Endothelial cell of umbilical vein (primary cell): ENCODE results near the gene C2orf81. TPM values are rescaled to one million over a fixed set of nuclear protein-coding genes. Genes with fewer than 3 reads are reported as not detected.

Experiments
- BruUV-seq: library from RNA; stranded (reverse); fragments of 400-500 nt; replicated peaks from 2 replicates; lab custom pipeline; 2021; lab: Mats Ljungman, UMichigan
- CTCF ChIA-PET: fragments of 300-600, 350-600 bp; sonication (Branson Sonifier 250); formaldehyde crosslinking; loops from one replicate; lab custom pipeline; 2021; ENCODE audit warnings: antibody characterized with exemption, inconsistent platforms; lab: Charles Lee
- POLR2A ChIA-PET: fragments of 300-600, 350-600 bp; sonication (Branson Sonifier 250); formaldehyde crosslinking; loops from one replicate; lab custom pipeline; 2021; ENCODE audit warnings: antibody characterized with exemption, inconsistent platforms; lab: Charles Lee
- DNase-seq: peaks from one replicate; pipeline ENCODE4 v3.0.0-alpha.2; 2011; ENCODE audit warnings: low read depth, low spot score
- FAIRE-seq: peaks from 2 replicates; lab custom pipeline; 2011; peaks lifted over from hg19 to GRCh38; lab: Jason Lieb, UNC
- H2AFZ ChIP-seq: 2 replicates; pipeline ENCODE4 v1.6.0; 2012; ENCODE audit warnings: low read depth, low read length, control low read depth, inconsistent platforms
- H3K27ac ChIP-seq: 2 replicates; pipeline ENCODE4 v1.5.1; 2011; ENCODE audit warnings: low read depth, mild to moderate bottlenecking, control low read depth, low read length, moderate library complexity; ENCODE audit not compliant: insufficient read depth
- H3K27me3 ChIP-seq, 2 experiments: 2 replicates each; pipeline versions ENCODE4 v1.6.0 to v1.6.1; 2011; ENCODE audit warnings: low read length in 2 of 2, mixed read lengths in 1 of 2; ENCODE audit not compliant: control insufficient read depth in 2 of 2, insufficient read depth in 2 of 2
- H3K36me3 ChIP-seq, 2 experiments: 2 replicates in 1 of 2; 3 replicates in 1 of 2; pipeline ENCODE4 v1.5.1; 2011; ENCODE audit warnings: low read length in 2 of 2, mild to moderate bottlenecking in 1 of 2, moderate library complexity in 1 of 2; ENCODE audit not compliant: control insufficient read depth in 2 of 2, insufficient read depth in 2 of 2; ENCODE audit errors: extremely low read depth in 1 of 2
- H3K4me1 ChIP-seq: 3 replicates; pipeline ENCODE4 v1.5.1; 2011; ENCODE audit warnings: mild to moderate bottlenecking, low read length; ENCODE audit not compliant: control insufficient read depth, insufficient read depth; ENCODE audit errors: extremely low read depth
- H3K4me2 ChIP-seq: 2 replicates; pipeline ENCODE4 v1.6.1; 2011; ENCODE audit warnings: low read length, control low read depth, mixed read lengths; ENCODE audit not compliant: insufficient read depth
- H3K4me3 ChIP-seq, 3 experiments: fragments of 200-600 bp in 1 of 3; sonication (generic), shearing (Covaris generic) in 1 of 3; replicated peaks in 1 of 3; 2 replicates each; pipeline ENCODE4 v1.5.1; 2011 to 2016; ENCODE audit warnings: control low read depth in 3 of 3, low read length in 3 of 3, mild to moderate bottlenecking in 2 of 3, inconsistent platforms in 1 of 3, low read depth in 1 of 3, moderate library complexity in 1 of 3; ENCODE audit not compliant: insufficient read depth in 1 of 3
- H3K79me2 ChIP-seq: 2 replicates; pipeline ENCODE4 v1.6.0; 2012; ENCODE audit warnings: low read length, inconsistent platforms; ENCODE audit not compliant: control insufficient read depth, insufficient read depth
- H3K9ac ChIP-seq: replicated peaks from 2 replicates; pipeline ENCODE3; 2011; ENCODE audit warnings: low read length, control low read depth; ENCODE audit not compliant: insufficient read depth; ENCODE audit errors: extremely low read depth
- H3K9me1 ChIP-seq: replicated peaks from 3 replicates; pipeline ENCODE4 v1.6.0; 2011; ENCODE audit warnings: mild to moderate bottlenecking, low read length; ENCODE audit not compliant: control insufficient read depth, insufficient read depth; ENCODE audit errors: extremely low read depth
- H3K9me3 ChIP-seq: replicated peaks from 2 replicates; pipeline ENCODE4 v1.5.1; 2012; ENCODE audit warnings: low read length, inconsistent platforms; ENCODE audit not compliant: control insufficient read depth, insufficient read depth
- H4K20me1 ChIP-seq: replicated peaks from 2 replicates; pipeline ENCODE3; 2011; ENCODE audit warnings: mild to moderate bottlenecking, low read length; ENCODE audit not compliant: control insufficient read depth, insufficient read depth; ENCODE audit errors: extremely low read depth
- EZH2 ChIP-seq: IDR thresholded peaks from 2 replicates; pipeline ENCODE4 v1.6.1; 2012; ENCODE audit warnings: borderline replicate concordance, low read depth, mild to moderate bottlenecking, moderate library complexity, low read length, inconsistent platforms; ENCODE audit not compliant: severe bottlenecking
- MYC ChIP-seq: IDR thresholded peaks from one replicate; pipeline ENCODE4 v1.6.1; 2011; ENCODE audit warnings: mild to moderate bottlenecking, low read depth, low read length
- POLR2A ChIP-seq: IDR thresholded peaks from 2 replicates; pipeline ENCODE4 v1.6.1; 2012; ENCODE audit warnings: low read depth, mild to moderate bottlenecking, control low read depth, low read length
- POLR2AphosphoS5 ChIP-seq: IDR thresholded peaks from 2 replicates; pipeline ENCODE4 v1.6.1; 2012; ENCODE audit warnings: low read depth, mild to moderate bottlenecking, control low read depth, low read length, moderate library complexity; ENCODE audit not compliant: insufficient read depth
- dilution Hi-C: fragments of 300-500 bp; cut with MboI; formaldehyde crosslinking; loops from one replicate; pipeline ENCODE4 v1.15.0; 2019; ENCODE audit warnings: low sequenced_read_pairs; ENCODE audit not compliant: extremely low pct_ligation_motif_present
- intact Hi-C: fragments of 100-400 bp; cut with micrococcal nuclease; formaldehyde crosslinking; loops from one replicate; pipeline ENCODE4 v1.10.0; 2022
- polyA plus RNA-seq, 4 experiments: library from polyadenylated mRNA; depleted of rRNA in 3 of 4; stranded (reverse) in 3 of 4; unstranded in 1 of 4; fragments of >200 nt; gene quantifications; 2 replicates each; pipeline versions ENCODE4 v1.2.1 to v1.2.3, GENCODE V29; 2011 to 2012; ENCODE audit warnings: missing spikeins in 1 of 4
- total RNA-seq: library from RNA; stranded (reverse); gene quantifications from 2 replicates; pipeline ENCODE4 v1.2.3, GENCODE V29; 2021
- TF ChIP-seq, protein P1 (sequence below), 2 donors: IDR thresholded peaks; 1 replicate in 1 of 2; 2 replicates in 1 of 2; pipeline ENCODE4 v1.5.1; 2011; ENCODE audit warnings: low read length in 2 of 2, mild to moderate bottlenecking in 2 of 2, moderate library complexity in 2 of 2, control low read depth in 1 of 2, inconsistent platforms in 1 of 2, low read depth in 1 of 2; ENCODE audit not compliant: insufficient read depth in 1 of 2; ENCODE audit errors: extremely low read depth in 1 of 2

The C2orf81 gene
- total and polyA plus RNA-seq, 2 donors (not counting 3 experiments of a cell fraction or from before 2014, with no cell fraction given): 0.17 to 0.71 TPM

DNA sequence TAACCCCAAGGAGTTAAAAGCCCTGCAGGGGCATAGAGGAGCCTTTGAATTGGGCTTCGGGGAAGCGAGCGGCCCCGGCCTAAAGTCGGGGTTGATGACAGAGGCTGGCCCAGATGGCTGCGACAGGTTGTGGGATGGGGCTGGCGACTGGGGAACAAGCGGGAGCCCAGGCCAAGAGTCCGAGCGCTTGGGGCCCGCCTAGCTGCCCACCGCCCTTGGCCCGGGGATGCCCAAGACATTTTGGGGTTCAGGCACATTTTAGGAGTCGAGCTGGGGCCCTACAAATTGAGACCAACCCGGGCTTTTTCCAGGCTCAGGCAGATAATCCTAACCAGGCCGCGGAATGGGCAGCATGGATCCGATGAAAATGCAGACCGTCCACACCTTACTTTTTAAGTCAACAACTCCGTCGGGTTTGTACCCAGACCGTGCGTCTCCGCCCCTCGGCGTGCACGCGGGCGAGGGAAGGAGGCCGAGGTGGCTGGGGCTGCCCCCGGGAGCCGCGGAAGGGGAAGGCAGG, 19.8 kb upstream of the C2orf81 start:
- BruUV-seq: no TSS peak
- POLR2A ChIA-PET: no interaction called here
- FAIRE-seq (no peak), DNase-seq (no peak)
- no peaks in the 10 kb centered on the region for H4K20me1 ChIP-seq
- intact Hi-C loops: no loop called here
- H3K27ac ChIP-seq: no peak overlapping the region
- no peaks in the 10 kb centered on the region for H3K9me3 ChIP-seq
- H3K27me3 ChIP-seq: peaks cover 18 to 32% of the 10 kb centered on the region in 2 experiments
- peak overlapping the region; percentile 48 for H3K4me2 ChIP-seq
- H2AFZ ChIP-seq: peak overlapping the region; percentile 28
- no peak overlapping the region for H3K4me3 ChIP-seq
- H3K4me1 ChIP-seq: peaks cover 27% of the 10 kb centered on the region
- no peak overlapping the region for H3K9ac ChIP-seq
- TF ChIP-seq EZH2: peak; percentile 99
- no peak for TF ChIP-seq MYC
- no peaks in the 10 kb centered on the region for H3K36me3 ChIP-seq
- no peaks in the 10 kb centered on the region for H3K79me2 ChIP-seq
- CTCF ChIA-PET: interaction anchor here (1.1 kb wide), 1 partner anchor 106 kb away, joined by 5 read pairs; no protein-coding TSS in a partner anchor
- H3K9me1 ChIP-seq: no peaks in the 10 kb centered on the region
- dilution Hi-C loops: no loop called here

DNA sequence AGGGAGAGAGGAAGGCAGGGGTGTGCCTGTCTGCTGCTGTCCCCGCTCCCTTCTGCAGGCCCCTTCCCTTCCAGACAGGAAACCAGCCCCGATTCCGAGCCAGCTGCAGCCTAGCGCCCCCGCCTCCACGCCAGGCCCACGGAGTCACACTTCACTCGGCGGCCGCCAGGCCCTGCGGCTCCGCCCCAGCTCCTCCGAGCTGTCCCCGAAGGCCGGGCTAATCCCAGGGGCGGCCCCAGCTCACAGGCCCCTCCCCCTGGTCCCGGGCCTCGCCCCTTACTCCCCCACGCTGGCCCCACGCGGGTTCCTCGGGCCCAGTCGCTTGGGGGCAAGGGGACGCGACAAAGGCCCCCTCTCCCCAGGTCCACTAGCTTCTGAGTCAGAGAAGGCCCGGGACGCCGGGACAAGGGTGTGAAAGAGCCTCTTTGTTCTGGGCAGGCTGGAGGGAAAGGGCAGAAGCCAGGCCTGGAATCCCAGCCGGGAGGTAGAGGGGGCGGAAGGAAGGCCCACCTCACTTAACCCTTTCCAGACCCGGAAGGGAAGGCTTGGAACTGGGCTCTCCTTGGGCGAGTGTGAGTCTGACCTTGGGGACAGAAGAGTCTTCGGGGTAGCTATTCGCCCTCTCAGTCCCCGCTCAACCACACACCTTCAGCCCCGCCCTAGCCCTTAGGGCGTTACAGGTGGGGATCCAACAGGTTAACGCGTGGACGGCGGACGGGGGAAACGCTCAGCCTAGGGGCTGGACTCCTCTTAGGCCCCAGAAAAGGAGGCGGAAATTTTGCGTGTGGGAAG, 19.2 kb upstream of the C2orf81 start:
- FAIRE-seq: peak; percentile 94
- Histone ChIP-seq H3K9ac (peak overlapping the region; percentile 52), H2AFZ (peak overlapping the region; percentile 38), H3K79me2 (no peaks in the 10 kb centered on the region), H3K4me2 (peak overlapping the region; percentile 48), H3K36me3 (no peaks in the 10 kb centered on the region), H4K20me1 (no peaks in the 10 kb centered on the region), H3K27me3 (peaks cover 18 to 32% of the 10 kb centered on the region in 2 experiments), H3K9me3 (no peaks in the 10 kb centered on the region), H3K27ac (no peak overlapping the region), H3K4me3 (peak overlapping the region in 2 of 3 experiments; percentile 47 to 56), H3K4me1 (peaks cover 27% of the 10 kb centered on the region), H3K9me1 (no peaks in the 10 kb centered on the region)
- TF ChIP-seq, protein P1, sequence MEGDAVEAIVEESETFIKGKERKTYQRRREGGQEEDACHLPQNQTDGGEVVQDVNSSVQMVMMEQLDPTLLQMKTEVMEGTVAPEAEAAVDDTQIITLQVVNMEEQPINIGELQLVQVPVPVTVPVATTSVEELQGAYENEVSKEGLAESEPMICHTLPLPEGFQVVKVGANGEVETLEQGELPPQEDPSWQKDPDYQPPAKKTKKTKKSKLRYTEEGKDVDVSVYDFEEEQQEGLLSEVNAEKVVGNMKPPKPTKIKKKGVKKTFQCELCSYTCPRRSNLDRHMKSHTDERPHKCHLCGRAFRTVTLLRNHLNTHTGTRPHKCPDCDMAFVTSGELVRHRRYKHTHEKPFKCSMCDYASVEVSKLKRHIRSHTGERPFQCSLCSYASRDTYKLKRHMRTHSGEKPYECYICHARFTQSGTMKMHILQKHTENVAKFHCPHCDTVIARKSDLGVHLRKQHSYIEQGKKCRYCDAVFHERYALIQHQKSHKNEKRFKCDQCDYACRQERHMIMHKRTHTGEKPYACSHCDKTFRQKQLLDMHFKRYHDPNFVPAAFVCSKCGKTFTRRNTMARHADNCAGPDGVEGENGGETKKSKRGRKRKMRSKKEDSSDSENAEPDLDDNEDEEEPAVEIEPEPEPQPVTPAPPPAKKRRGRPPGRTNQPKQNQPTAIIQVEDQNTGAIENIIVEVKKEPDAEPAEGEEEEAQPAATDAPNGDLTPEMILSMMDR (IDR thresholded peaks at IDR 0.05; ENCODE audit: extremely low read depth in 1 of 2, insufficient read depth in 1 of 2, low read depth in 1 of 2, low read length in 2 of 2): peak; percentile 5 to 41
- TF ChIP-seq POLR2AphosphoS5 (peak; percentile 33), POLR2A (peak; percentile 58), EZH2 (no peak)
- dilution Hi-C loops (no loop called here), intact Hi-C loops (loop anchor here (1.0 kb wide), 2 partner anchors 14 to 19 kb away; partner anchors contain the start of genes C2orf81 and WDR54)
- DNase-seq: peak; percentile 89
- BruUV-seq: no TSS peak
- ChIA-PET POLR2A (interaction anchor here (0.9 to 1.0 kb wide), 3 partner anchors 14 to 18 kb away, joined by 3 read pairs; partner anchors contain the start of genes INO80B and WBP1), CTCF (interaction anchor here (0.9 to 2.3 kb wide), 11 partner anchors 9 to 617 kb away, joined by 3 to 14 read pairs (median 3); partner anchors contain the start of genes INO80B and WBP1)
